ENCODE measurements around the gene CXCL16. TPM values are rescaled to one million over a fixed set of nuclear protein-coding genes. Genes with fewer than 3 reads are reported as not detected.

Gene CXCL16
- total and polyA plus RNA-seq, 2 of the 13 experiments (the other 11 are each of a cell fraction or from before 2014, with no cell fraction given), result 9.4 to 101 TPM

DNA sequence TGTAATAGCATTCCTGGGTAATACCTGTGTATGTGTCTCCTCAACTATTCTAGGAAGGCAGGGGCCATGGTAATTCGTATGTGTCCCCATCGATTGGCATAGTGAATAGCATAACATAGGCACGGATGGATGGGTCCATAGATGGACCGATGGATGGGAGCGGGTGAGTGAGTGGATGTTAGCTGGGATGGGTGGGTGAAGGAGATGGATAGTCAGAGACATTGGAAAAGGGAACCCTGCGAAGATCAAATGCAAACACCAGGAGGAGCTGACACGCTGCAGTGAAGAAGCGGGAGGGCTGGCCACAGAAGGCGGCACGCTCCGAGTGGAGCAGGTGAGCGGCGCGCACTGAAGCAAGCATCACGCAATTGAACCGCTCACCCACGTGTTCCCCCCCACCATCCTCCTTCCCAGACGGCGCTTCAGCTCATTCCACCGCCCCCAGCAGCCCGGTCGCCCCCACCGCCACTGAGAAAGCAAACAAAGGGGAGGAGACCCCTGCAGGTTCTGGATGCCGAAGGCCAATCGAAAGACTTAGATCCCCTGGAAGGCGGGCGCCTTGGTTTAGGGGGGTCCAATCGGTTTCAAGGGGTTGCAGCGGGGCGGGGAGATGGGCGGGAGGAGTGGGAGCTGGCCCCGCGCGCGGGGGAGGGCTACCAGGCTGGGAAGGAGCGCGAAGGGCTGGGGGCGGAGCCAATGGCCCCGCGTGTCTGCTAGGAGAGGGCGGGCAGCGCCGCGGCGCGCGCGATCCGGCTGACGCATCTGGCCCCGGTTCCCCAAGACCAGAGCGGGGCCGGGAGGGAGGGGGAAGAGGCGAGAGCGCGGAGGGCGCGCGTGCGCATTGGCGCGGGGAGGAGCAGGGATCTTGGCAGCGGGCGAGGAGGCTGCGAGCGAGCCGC lies 29.7 kb downstream of the CXCL16 start, which contains the start of gene ARRB2 (continued):
- TF ChIP-seq, protein P1, sequence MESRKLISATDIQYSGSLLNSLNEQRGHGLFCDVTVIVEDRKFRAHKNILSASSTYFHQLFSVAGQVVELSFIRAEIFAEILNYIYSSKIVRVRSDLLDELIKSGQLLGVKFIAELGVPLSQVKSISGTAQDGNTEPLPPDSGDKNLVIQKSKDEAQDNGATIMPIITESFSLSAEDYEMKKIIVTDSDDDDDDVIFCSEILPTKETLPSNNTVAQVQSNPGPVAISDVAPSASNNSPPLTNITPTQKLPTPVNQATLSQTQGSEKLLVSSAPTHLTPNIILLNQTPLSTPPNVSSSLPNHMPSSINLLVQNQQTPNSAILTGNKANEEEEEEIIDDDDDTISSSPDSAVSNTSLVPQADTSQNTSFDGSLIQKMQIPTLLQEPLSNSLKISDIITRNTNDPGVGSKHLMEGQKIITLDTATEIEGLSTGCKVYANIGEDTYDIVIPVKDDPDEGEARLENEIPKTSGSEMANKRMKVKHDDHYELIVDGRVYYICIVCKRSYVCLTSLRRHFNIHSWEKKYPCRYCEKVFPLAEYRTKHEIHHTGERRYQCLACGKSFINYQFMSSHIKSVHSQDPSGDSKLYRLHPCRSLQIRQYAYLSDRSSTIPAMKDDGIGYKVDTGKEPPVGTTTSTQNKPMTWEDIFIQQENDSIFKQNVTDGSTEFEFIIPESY (CRISPR knock-in tag; IDR thresholded peaks at IDR 0.05), result no peak
- TF ChIP-seq STAT5B (CRISPR knock-in tag; IDR thresholded peaks at IDR 0.05) (no peak), ZNF546 (CRISPR knock-in tag; conservative IDR thresholded peaks at IDR 0.05) (no peak), MATR3 (CRISPR knock-in tag; IDR thresholded peaks at IDR 0.05) (no peak), TBX2 (CRISPR knock-in tag; IDR thresholded peaks at IDR 0.05; ENCODE audit: borderline replicate concordance) (peak; percentile 70; the same call in 1 of the 2 replicates), KDM2A (CRISPR knock-in tag; IDR thresholded peaks at IDR 0.05; ENCODE audit: borderline replicate concordance, low read depth) (0 out of 2 replicates have a peak, but pooled peaks have one; percentile 12), ZNF350 (CRISPR knock-in tag; IDR thresholded peaks at IDR 0.05; ENCODE audit: borderline replicate concordance, low read depth) (0 out of 2 replicates have a peak, but pooled peaks have one; percentile 44), ZNF674 (CRISPR knock-in tag; IDR thresholded peaks at IDR 0.05; ENCODE audit: low read depth) (no peak), EEA1 (CRISPR knock-in tag; IDR thresholded peaks at IDR 0.05; ENCODE audit: borderline replicate concordance) (no peak)
- TF ChIP-seq, protein P2, sequence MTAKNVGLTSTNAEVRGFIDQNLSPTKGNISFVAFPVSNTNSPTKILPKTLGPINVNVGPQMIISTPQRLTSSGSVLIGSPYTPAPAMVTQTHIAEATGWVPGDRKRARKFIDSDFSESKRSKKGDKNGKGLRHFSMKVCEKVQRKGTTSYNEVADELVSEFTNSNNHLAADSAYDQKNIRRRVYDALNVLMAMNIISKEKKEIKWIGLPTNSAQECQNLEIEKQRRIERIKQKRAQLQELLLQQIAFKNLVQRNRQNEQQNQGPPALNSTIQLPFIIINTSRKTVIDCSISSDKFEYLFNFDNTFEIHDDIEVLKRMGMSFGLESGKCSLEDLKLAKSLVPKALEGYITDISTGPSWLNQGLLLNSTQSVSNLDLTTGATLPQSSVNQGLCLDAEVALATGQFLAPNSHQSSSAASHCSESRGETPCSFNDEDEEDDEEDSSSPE (CRISPR knock-in tag; IDR thresholded peaks at IDR 0.05), result peak; percentile 68
- TF ChIP-seq, protein P3, sequence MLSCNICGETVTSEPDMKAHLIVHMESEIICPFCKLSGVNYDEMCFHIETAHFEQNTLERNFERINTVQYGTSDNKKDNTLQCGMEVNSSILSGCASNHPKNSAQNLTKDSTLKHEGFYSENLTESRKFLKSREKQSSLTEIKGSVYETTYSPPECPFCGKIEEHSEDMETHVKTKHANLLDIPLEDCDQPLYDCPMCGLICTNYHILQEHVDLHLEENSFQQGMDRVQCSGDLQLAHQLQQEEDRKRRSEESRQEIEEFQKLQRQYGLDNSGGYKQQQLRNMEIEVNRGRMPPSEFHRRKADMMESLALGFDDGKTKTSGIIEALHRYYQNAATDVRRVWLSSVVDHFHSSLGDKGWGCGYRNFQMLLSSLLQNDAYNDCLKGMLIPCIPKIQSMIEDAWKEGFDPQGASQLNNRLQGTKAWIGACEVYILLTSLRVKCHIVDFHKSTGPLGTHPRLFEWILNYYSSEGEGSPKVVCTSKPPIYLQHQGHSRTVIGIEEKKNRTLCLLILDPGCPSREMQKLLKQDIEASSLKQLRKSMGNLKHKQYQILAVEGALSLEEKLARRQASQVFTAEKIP (CRISPR knock-in tag; IDR thresholded peaks at IDR 0.05; ENCODE audit: borderline replicate concordance), result no peak
- TF ChIP-seq, protein P4, sequence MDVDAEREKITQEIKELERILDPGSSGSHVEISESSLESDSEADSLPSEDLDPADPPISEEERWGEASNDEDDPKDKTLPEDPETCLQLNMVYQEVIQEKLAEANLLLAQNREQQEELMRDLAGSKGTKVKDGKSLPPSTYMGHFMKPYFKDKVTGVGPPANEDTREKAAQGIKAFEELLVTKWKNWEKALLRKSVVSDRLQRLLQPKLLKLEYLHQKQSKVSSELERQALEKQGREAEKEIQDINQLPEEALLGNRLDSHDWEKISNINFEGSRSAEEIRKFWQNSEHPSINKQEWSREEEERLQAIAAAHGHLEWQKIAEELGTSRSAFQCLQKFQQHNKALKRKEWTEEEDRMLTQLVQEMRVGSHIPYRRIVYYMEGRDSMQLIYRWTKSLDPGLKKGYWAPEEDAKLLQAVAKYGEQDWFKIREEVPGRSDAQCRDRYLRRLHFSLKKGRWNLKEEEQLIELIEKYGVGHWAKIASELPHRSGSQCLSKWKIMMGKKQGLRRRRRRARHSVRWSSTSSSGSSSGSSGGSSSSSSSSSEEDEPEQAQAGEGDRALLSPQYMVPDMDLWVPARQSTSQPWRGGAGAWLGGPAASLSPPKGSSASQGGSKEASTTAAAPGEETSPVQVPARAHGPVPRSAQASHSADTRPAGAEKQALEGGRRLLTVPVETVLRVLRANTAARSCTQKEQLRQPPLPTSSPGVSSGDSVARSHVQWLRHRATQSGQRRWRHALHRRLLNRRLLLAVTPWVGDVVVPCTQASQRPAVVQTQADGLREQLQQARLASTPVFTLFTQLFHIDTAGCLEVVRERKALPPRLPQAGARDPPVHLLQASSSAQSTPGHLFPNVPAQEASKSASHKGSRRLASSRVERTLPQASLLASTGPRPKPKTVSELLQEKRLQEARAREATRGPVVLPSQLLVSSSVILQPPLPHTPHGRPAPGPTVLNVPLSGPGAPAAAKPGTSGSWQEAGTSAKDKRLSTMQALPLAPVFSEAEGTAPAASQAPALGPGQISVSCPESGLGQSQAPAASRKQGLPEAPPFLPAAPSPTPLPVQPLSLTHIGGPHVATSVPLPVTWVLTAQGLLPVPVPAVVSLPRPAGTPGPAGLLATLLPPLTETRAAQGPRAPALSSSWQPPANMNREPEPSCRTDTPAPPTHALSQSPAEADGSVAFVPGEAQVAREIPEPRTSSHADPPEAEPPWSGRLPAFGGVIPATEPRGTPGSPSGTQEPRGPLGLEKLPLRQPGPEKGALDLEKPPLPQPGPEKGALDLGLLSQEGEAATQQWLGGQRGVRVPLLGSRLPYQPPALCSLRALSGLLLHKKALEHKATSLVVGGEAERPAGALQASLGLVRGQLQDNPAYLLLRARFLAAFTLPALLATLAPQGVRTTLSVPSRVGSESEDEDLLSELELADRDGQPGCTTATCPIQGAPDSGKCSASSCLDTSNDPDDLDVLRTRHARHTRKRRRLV (CRISPR knock-in tag; IDR thresholded peaks at IDR 0.05), result no peak

Measured in HepG2 (cell line).